Measurements from ENCODE around the gene EMB. TPM values are rescaled to one million over a fixed set of nuclear protein-coding genes. Genes with fewer than 3 reads are reported as not detected.
"Not testable (repeated sequence)": the region's sequence is repeated elsewhere in the genome, so short reads cannot be mapped to it uniquely, and the experiment has no call there.

Gene EMB
- total RNA-seq, 3 donors from 2014 or later (not counting 1 experiment from before 2014, with no cell fraction given) = 179 to 223 (median 199) TPM

GRCh38 chr5:50384381-50384780 is 56.7 kb downstream of the EMB start:
- H3K36me3 ChIP-seq (ENCODE audit: control insufficient read depth, insufficient read depth, low read length) = peaks cover 18% of the 10 kb centered on the region
- H3K4me3 Mint-ChIP-seq; H3K9me3 Mint-ChIP-seq; H3K27ac ChIP-seq (ENCODE audit: low read length); intact Hi-C loops (cut with micrococcal nuclease); H3K4me1 ChIP-seq (ENCODE audit: control insufficient read depth, insufficient read depth, low read length); H3K36me3 Mint-ChIP-seq; H3K27me3 Mint-ChIP-seq (ENCODE audit: low read depth in 2 of 2); H3K4me3 ChIP-seq (ENCODE audit: low read length); H3K9me3 ChIP-seq (ENCODE audit: control insufficient read depth, insufficient read depth, low read length); H3K27me3 ChIP-seq (ENCODE audit: control insufficient read depth, insufficient read depth, low read length); DNase-seq; ATAC-seq: not testable (repeated sequence)
- H3K4me1 Mint-ChIP-seq = peaks cover 20 to 36% of the 10 kb centered on the region in 2 donors
- H3K27ac Mint-ChIP-seq = peak overlapping the region; percentile 23 to 71
- WGBS (ENCODE audit: insufficient coverage) = 65% methylated on average over 2 of the region's 2 CpGs

GRCh38 chr5:50376696-50377095 is 64.4 kb downstream of the EMB start:
- H3K36me3 Mint-ChIP-seq; ATAC-seq; H3K9me3 Mint-ChIP-seq; intact Hi-C loops (cut with micrococcal nuclease); H3K9me3 ChIP-seq (ENCODE audit: control insufficient read depth, insufficient read depth, low read length); H3K4me3 ChIP-seq (ENCODE audit: low read length); H3K27ac Mint-ChIP-seq; H3K4me1 ChIP-seq (ENCODE audit: control insufficient read depth, insufficient read depth, low read length); H3K27me3 ChIP-seq (ENCODE audit: control insufficient read depth, insufficient read depth, low read length); H3K27ac ChIP-seq (ENCODE audit: low read length); H3K27me3 Mint-ChIP-seq (ENCODE audit: low read depth in 2 of 2); DNase-seq; H3K4me3 Mint-ChIP-seq; H3K36me3 ChIP-seq (ENCODE audit: control insufficient read depth, insufficient read depth, low read length): not testable (repeated sequence)
- WGBS (ENCODE audit: insufficient coverage) = 97% methylated on average over 11 of the region's 11 CpGs
- peaks cover 23 to 35% of the 10 kb centered on the region in 2 donors for H3K4me1 Mint-ChIP-seq

DNA sequence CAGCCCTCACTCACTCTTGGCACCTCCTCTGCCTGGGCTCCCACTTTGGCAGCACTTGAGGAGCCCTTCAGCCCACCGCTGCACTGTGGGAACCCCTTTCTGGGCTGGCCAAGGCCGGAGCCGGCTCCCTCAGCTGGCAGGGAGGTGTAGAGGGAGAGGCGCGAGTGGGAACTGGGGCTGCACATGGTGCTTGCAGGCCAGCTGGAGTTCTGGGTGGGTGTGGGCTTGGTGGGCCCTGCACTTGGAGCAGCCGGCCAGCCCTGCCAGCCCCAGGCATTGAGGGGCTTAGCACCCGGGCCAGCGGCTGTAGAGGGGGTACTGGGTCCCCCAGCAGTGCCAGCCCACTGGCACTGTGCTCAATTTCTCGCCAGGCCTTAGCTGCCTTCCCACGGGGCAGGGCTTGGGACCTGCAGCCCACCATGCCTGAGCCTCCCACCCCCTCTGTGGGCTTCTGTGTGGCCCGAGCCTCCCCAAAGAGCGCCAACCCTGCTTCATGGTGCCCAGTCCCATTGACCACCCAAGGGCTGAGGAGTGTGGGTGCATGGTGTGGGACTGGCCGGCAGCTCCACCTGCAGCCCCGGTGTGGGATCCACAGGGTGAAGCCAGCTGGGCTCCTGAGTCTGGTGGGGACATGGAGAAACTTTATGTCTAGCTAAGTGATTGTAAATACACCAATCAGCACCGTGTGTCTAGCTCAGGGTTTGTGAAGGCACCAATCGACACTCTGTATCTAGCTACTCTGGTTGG is 71.6 kb downstream of the EMB start:
- Mint-ChIP-seq H3K36me3 (peaks cover 16% of the 10 kb centered on the region), H3K4me1 (peaks cover 24 to 34% of the 10 kb centered on the region in 2 donors)

DNA sequence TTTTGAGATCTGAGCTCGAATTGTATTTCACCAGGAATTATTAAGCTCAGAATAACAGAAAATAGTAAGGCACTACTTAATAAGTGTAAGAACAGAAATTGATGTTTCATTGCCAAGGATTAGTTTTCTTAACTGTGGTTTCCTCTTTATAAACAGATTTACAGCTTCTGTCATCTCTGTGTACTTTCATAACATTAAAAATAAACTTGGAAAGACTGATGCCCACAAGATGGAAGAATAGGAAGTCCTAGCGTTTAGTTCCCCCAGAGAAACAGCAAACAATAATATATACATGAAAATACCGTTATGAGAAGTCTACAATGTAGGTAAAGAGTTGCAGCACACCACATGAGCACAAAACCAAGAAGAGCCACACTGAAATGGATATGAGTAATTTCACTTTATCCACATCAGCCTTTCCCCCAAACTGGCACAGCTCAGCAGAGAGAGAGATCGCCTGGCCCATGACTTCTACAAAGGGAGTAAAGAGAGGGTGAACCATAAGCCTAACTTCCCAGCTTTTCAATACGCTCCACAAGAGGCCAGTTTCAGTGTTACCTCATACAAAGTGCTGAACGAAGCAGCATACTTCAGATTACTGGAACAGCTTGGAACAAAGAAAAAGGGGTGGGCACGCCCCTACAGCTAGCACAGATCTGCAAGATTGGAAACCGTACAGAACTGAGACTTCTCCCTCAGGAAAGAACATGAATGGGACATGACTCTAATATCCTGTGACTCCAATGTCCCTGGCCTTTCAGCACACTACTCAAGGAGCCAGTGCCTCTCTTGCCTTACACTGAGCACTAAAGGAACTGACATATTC is 75.4 kb downstream of the EMB start:
- H3K27me3 ChIP-seq (ENCODE audit: control insufficient read depth, insufficient read depth, low read length) = no peaks in the 10 kb centered on the region
- Mint-ChIP-seq H3K27ac (peak overlapping the region; percentile 73 to 83), H3K9me3 (peaks cover 2 to 3% of the 10 kb centered on the region in 2 donors), H3K4me1 (peaks cover 32 to 44% of the 10 kb centered on the region in 2 donors), H3K36me3 (peaks cover 16% of the 10 kb centered on the region), H3K4me3 (no peak overlapping the region), H3K27me3 (ENCODE audit: low read depth in 2 of 2) (no peaks in the 10 kb centered on the region)
- H3K4me1 ChIP-seq (ENCODE audit: control insufficient read depth, insufficient read depth, low read length) = peaks cover 4% of the 10 kb centered on the region
- H3K27ac ChIP-seq (ENCODE audit: low read length) = no peak overlapping the region
- no peaks in the 10 kb centered on the region for H3K36me3 ChIP-seq (ENCODE audit: control insufficient read depth, insufficient read depth, low read length)
- TF ChIP-seq CTCF (IDR thresholded peaks at IDR 0.05) = no peak
- no peak for ATAC-seq
- H3K9me3 ChIP-seq (ENCODE audit: control insufficient read depth, insufficient read depth, low read length) = no peaks in the 10 kb centered on the region
- WGBS (ENCODE audit: insufficient coverage) = 61% methylated on average over 4 of the region's 8 CpGs
- no peak for DNase-seq
- intact Hi-C loops (cut with micrococcal nuclease) = no loop called here
- no peak overlapping the region for H3K4me3 ChIP-seq (ENCODE audit: low read length)

More for the DNA sequence above, 71.6 kb downstream of the EMB start:
- H3K9me3 ChIP-seq (ENCODE audit: control insufficient read depth, insufficient read depth, low read length); intact Hi-C loops (cut with micrococcal nuclease); H3K9me3 Mint-ChIP-seq; H3K27me3 ChIP-seq (ENCODE audit: control insufficient read depth, insufficient read depth, low read length); H3K4me3 ChIP-seq (ENCODE audit: low read length); H3K27ac ChIP-seq (ENCODE audit: low read length); H3K27me3 Mint-ChIP-seq (ENCODE audit: low read depth in 2 of 2); DNase-seq; H3K4me1 ChIP-seq (ENCODE audit: control insufficient read depth, insufficient read depth, low read length); H3K4me3 Mint-ChIP-seq; H3K36me3 ChIP-seq (ENCODE audit: control insufficient read depth, insufficient read depth, low read length); ATAC-seq: not testable (repeated sequence)
- H3K27ac Mint-ChIP-seq = peak overlapping the region in 1 of 2 donors; percentile 36
- WGBS (ENCODE audit: insufficient coverage) = 98% methylated on average over 16 of the region's 16 CpGs

- Mint-ChIP-seq H3K36me3 (peaks cover 16% of the 10 kb centered on the region), H3K4me3 (peak overlapping the region; percentile 18), H3K4me1 (peaks cover 32 to 37% of the 10 kb centered on the region in 2 donors), H3K27ac (peak overlapping the region; percentile 73 to 83)
- H3K27me3 Mint-ChIP-seq (ENCODE audit: low read depth in 2 of 2); H3K4me3 ChIP-seq (ENCODE audit: low read length); ATAC-seq; H3K27ac ChIP-seq (ENCODE audit: low read length); H3K36me3 ChIP-seq (ENCODE audit: control insufficient read depth, insufficient read depth, low read length); DNase-seq; intact Hi-C loops (cut with micrococcal nuclease); H3K27me3 ChIP-seq (ENCODE audit: control insufficient read depth, insufficient read depth, low read length); H3K9me3 ChIP-seq (ENCODE audit: control insufficient read depth, insufficient read depth, low read length); H3K4me1 ChIP-seq (ENCODE audit: control insufficient read depth, insufficient read depth, low read length); H3K9me3 Mint-ChIP-seq: not testable (repeated sequence)
- 54% methylated on average over 6 of the region's 6 CpGs for WGBS (ENCODE audit: insufficient coverage)
Measured at GRCh38 chr5:50364535-50365309, 76.4 kb downstream of the EMB start.

Data from natural killer cell (primary cell).